SK-N-SH (cell line): ENCODE measurements around the gene PCDHGA11. TPM values are rescaled to one million over a fixed set of nuclear protein-coding genes. Genes with fewer than 3 reads are reported as not detected.

ENCODE experiments used
- CTCF ChIA-PET: fragments of 300-600, 350-600 bp; formaldehyde crosslinking; extraction: SDS; loops from one replicate; lab custom pipeline; 2021; lab: Yijun Ruan, JAX
- POLR2A ChIA-PET: fragments of 350-600 bp; sonication (Branson Sonifier 250); formaldehyde crosslinking; extraction: SDS; loops from one replicate; lab custom pipeline; 2020; ENCODE audit warnings: antibody characterized with exemption, inconsistent platforms; lab: Yijun Ruan, JAX
- DNase-seq: peaks from one replicate; pipeline ENCODE4 v3.0.0; 2012
- H2AFZ ChIP-seq: fragments of 200-600 bp; sonication (generic); 2 replicates; pipeline ENCODE4 v1.8.1; 2016; ENCODE audit warnings: antibody characterized with exemption, mild to moderate bottlenecking, low read depth
- H3F3A ChIP-seq: fragments of 200-600 bp; sonication (generic); replicated peaks from 2 replicates; pipeline ENCODE3; 2016; ENCODE audit warnings: antibody characterized with exemption, mild to moderate bottlenecking; ENCODE audit not compliant: insufficient read depth
- H3K27ac ChIP-seq, 2 experiments: fragments of 200-500 bp in 1 of 2; fragments of 200-600 bp in 1 of 2; sonication (Bioruptor generic) in 1 of 2; sonication (generic), shearing (Covaris generic) in 1 of 2; 2 replicates each; pipeline versions ENCODE4 v1.5.1 to v1.6.1; 2014 to 2016; ENCODE audit warnings: low read depth in 2 of 2, inconsistent platforms in 1 of 2, low read length in 1 of 2, mild to moderate bottlenecking in 1 of 2, mixed read lengths in 1 of 2
- H3K27me3 ChIP-seq: fragments of 200-600 bp; sonication (generic), shearing (Covaris generic); 2 replicates; pipeline ENCODE4 v1.6.1; 2016; ENCODE audit warnings: mixed run types; ENCODE audit not compliant: insufficient read depth
- H3K36me3 ChIP-seq, 2 experiments: fragments of 200-500 bp in 1 of 2; fragments of 200-600 bp in 1 of 2; sonication (Bioruptor generic) in 1 of 2; sonication (generic) in 1 of 2; replicated peaks in 1 of 2; 2 replicates each; pipeline versions ENCODE3 to v1.5.1; 2014 to 2016; ENCODE audit warnings: low read length in 1 of 2, mild to moderate bottlenecking in 1 of 2; ENCODE audit not compliant: insufficient read depth in 2 of 2, control insufficient read depth in 1 of 2
- H3K4me1 ChIP-seq, 2 experiments: fragments of 200-500 bp in 1 of 2; fragments of 200-600 bp in 1 of 2; sonication (Bioruptor generic) in 1 of 2; sonication (generic), shearing (Covaris generic) in 1 of 2; 2 replicates each; pipeline versions ENCODE4 v1.5.1 to v1.6.1; 2014 to 2016; ENCODE audit warnings: low read depth in 1 of 2, low read length in 1 of 2, mixed run types in 1 of 2; ENCODE audit not compliant: insufficient read depth in 2 of 2, control insufficient read depth in 1 of 2
- H3K4me2 ChIP-seq: fragments of 200-600 bp; sonication (generic), shearing (Covaris generic); 2 replicates; pipeline ENCODE4 v1.6.1; 2017; ENCODE audit warnings: mixed run types
- H3K4me3 ChIP-seq, 2 experiments: fragments of 200-500 bp in 1 of 2; fragments of 200-600 bp in 1 of 2; sonication (Bioruptor generic) in 1 of 2; sonication (generic), shearing (Covaris generic) in 1 of 2; 2 replicates each; pipeline versions ENCODE4 v1.5.1 to v1.8.1; 2014 to 2016; ENCODE audit warnings: low read depth in 2 of 2, inconsistent platforms in 1 of 2, low read length in 1 of 2, mild to moderate bottlenecking in 1 of 2, mixed read lengths in 1 of 2, moderate library complexity in 1 of 2
- H3K79me2 ChIP-seq: fragments of 200-600 bp; sonication (generic); 2 replicates; pipeline ENCODE4 v1.8.1; 2017; ENCODE audit warnings: mild to moderate bottlenecking; ENCODE audit not compliant: insufficient read depth
- H3K9ac ChIP-seq: fragments of 200-600 bp; sonication (generic); 2 replicates; pipeline ENCODE4 v1.6.1; 2017; ENCODE audit warnings: mixed run types
- H3K9me2 ChIP-seq: fragments of 200-600 bp; sonication (generic); 2 replicates; pipeline ENCODE4 v1.6.1; 2017; ENCODE audit warnings: mixed run types
- H3K9me3 ChIP-seq: fragments of 200-600 bp; sonication (generic); 2 replicates; pipeline ENCODE4 v1.6.1; 2017; ENCODE audit warnings: mixed run types, mild to moderate bottlenecking, moderate library complexity
- H4K20me1 ChIP-seq: fragments of 200-600 bp; sonication (generic); 2 replicates; pipeline ENCODE4 v1.6.1; 2017; ENCODE audit warnings: mild to moderate bottlenecking, mixed run types; ENCODE audit not compliant: insufficient read depth
- GABPA ChIP-seq: IDR thresholded peaks from 2 replicates; pipeline ENCODE4 v1.4.0; 2012; ENCODE audit warnings: low read depth, mild to moderate bottlenecking
- MEF2A ChIP-seq: IDR thresholded peaks from 2 replicates; pipeline ENCODE4 v1.4.0; 2012; ENCODE audit warnings: low read depth, borderline replicate concordance
- TAF1 ChIP-seq: IDR thresholded peaks from 2 replicates; pipeline ENCODE4 v1.6.1; 2012; ENCODE audit warnings: low read depth, mild to moderate bottlenecking, low read length, moderate library complexity, borderline replicate concordance
- TCF12 ChIP-seq: IDR thresholded peaks from 2 replicates; pipeline ENCODE4 v1.4.0; 2012
- WGBS: methylation state at CpG from one replicate; pipeline ENCODE4 v1.1.6; 2017; ENCODE audit warnings: low lambda C conversion rate; 5-methylcytosine and 5-hydroxymethylcytosine counted together
- polyA plus RNA-seq, 3 experiments: library from polyadenylated mRNA; depleted of rRNA; stranded (reverse); fragments of >200 nt; gene quantifications; 2 replicates each; pipeline ENCODE4 v1.2.3, GENCODE V29; 2012
- TF ChIP-seq, protein P1 (sequence below): fragments of 200-600 bp; sonication (generic); IDR thresholded peaks from 2 replicates; pipeline ENCODE4 v1.6.1; 2017; ENCODE audit warnings: antibody characterized with exemption, mild to moderate bottlenecking, moderate library complexity
- TF ChIP-seq, protein P2 (sequence below): IDR thresholded peaks from 2 replicates; pipeline ENCODE4 v1.4.0; 2012; ENCODE audit warnings: low read depth, borderline replicate concordance

The PCDHGA11 gene
- polyA plus RNA-seq, 1 of the 3 experiments (the other 2 are of a cell fraction), result 0.18 TPM

DNA sequence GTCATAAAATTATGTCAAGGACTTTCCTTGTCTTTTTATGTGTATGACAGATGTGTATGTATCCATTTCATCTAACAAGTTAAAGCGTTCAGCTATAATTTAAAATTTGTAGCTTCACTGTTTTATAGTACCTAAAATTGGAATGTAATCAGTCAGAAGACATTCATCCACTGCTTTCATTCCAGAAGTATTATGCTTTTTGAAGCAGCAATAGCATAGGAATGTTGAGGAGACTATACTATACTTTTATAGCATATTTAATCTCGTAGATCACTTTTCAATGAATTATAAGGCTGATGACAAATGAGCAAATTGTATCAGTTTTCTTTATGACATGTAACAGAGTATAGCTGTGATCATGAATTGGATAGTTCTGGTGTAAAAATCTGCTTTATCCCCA lies 16.4 kb downstream of the PCDHGA11 start:
- H3K9me3 ChIP-seq, result no peaks in the 10 kb centered on the region
- H3K4me2 ChIP-seq, result no peak overlapping the region
- no peak overlapping the region for H2AFZ ChIP-seq
- H3F3A ChIP-seq, result no peaks in the 10 kb centered on the region
- no peak overlapping the region for H3K9ac ChIP-seq
- H4K20me1 ChIP-seq, result no peaks in the 10 kb centered on the region
- no peaks in the 10 kb centered on the region for H3K4me1 ChIP-seq
- no peak overlapping the region for H3K27ac ChIP-seq
- H3K27me3 ChIP-seq, result no peaks in the 10 kb centered on the region
- DNase-seq, result no peak
- 0 out of 2 replicates have a peak, but pooled peaks cover 5% of the 10 kb centered on the region for H3K79me2 ChIP-seq
- TF ChIP-seq TCF12, result 0 out of 2 replicates have a peak, but pooled peaks have one; percentile 5
- no peak for TF ChIP-seq MEF2A
- H3K36me3 ChIP-seq, result no peaks in the 10 kb centered on the region
- no peak overlapping the region for H3K4me3 ChIP-seq
- ChIA-PET POLR2A (no interaction called here), CTCF (interaction anchor here (1.1 to 1.7 kb wide), 6 partner anchors 17 to 238 kb away, joined by 3 to 6 read pairs (median 4); partner anchors contain the start of genes PCDHB11, PCDHGA11 and PCDHGB7)
- WGBS, result 78% methylated on average over 2 of the region's 2 CpGs
- H3K9me2 ChIP-seq, result no peaks in the 10 kb centered on the region

DNA sequence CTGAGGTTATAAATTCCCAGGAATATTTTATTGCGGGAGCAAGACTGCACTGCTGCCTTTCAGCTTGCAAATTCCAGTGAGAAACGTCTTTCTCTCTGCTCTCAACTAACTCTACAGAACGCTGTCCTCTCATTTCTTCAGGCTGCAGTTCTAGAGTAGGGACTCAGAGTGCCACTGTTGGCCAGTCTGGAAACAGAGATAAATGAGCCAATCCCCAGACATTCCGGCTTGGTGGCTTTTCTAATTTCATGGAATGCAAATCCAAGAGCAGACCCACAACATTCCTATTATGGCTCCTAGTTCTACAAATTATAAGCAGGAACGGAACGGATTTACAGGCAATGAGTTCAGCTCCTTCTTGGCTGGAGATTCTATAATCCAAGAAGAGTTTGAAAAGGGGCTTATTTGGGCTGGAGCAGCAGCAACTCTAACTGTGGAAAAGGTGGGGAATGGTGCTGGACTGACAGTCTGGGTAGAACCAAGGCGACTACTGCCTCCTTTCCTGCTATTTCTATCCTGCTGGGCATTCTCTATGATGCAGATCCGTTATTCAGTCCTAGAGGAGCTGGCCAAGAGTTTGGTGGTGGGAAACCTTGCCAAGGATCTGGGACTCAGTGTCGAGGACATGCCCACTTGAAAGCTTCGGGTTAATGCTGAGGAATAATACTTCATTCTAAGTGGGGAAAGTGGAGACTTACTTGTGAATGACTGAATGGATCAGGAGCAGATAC lies 18.7 kb downstream of the PCDHGA11 start:
- Histone ChIP-seq H3K4me1 (no peaks in the 10 kb centered on the region), H4K20me1 (no peaks in the 10 kb centered on the region), H3K4me2 (no peak overlapping the region), H3K9me2 (no peaks in the 10 kb centered on the region), H3K36me3 (no peaks in the 10 kb centered on the region), H3K27ac (no peak overlapping the region), H2AFZ (no peak overlapping the region), H3K4me3 (no peak overlapping the region; a peak in 1 of 4 replicates), H3K27me3 (no peaks in the 10 kb centered on the region), H3F3A (no peaks in the 10 kb centered on the region), H3K9me3 (peaks cover 2% of the 10 kb centered on the region; the same call in 1 of the 2 replicates), H3K79me2 (0 out of 2 replicates have a peak, but pooled peaks cover 5% of the 10 kb centered on the region), H3K9ac (no peak overlapping the region)
- ChIA-PET CTCF (interaction anchor here (0.6 kb wide), 1 partner anchor 85 kb away, joined by 3 read pairs; no protein-coding TSS in a partner anchor), POLR2A (no interaction called here)
- 80% methylated on average over 10 of the region's 10 CpGs for WGBS
- DNase-seq, result no peak
- no peak for TF ChIP-seq TAF1
- TF ChIP-seq, protein P1, sequence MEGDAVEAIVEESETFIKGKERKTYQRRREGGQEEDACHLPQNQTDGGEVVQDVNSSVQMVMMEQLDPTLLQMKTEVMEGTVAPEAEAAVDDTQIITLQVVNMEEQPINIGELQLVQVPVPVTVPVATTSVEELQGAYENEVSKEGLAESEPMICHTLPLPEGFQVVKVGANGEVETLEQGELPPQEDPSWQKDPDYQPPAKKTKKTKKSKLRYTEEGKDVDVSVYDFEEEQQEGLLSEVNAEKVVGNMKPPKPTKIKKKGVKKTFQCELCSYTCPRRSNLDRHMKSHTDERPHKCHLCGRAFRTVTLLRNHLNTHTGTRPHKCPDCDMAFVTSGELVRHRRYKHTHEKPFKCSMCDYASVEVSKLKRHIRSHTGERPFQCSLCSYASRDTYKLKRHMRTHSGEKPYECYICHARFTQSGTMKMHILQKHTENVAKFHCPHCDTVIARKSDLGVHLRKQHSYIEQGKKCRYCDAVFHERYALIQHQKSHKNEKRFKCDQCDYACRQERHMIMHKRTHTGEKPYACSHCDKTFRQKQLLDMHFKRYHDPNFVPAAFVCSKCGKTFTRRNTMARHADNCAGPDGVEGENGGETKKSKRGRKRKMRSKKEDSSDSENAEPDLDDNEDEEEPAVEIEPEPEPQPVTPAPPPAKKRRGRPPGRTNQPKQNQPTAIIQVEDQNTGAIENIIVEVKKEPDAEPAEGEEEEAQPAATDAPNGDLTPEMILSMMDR, result 0 out of 2 replicates have a peak, but pooled peaks have one; percentile 7

DNA sequence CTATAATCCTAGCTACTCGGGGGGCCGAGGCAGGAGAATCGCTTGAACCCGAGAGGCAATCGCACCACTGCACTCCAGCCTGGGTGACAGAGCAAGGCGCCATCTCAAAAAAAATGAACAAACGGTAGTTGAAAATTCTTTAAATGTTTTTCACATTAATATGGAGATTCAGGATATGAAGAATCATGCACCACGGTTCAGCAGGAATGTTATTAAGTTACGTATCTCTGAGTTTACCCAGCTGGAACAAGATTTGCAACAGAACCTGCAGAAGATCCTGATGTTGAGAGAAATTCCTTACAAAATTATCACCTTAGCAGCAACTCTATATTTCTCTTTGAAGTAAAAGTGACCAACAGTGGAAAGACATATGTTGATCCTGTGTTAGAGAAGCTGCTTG lies 19.5 kb downstream of the PCDHGA11 start:
- peak overlapping the region in 1 of 2 experiments; percentile 12; a peak in 1 of 4 replicates for H3K4me3 ChIP-seq
- no peaks in the 10 kb centered on the region for H3K27me3 ChIP-seq
- no peaks in the 10 kb centered on the region for H3F3A ChIP-seq
- H3K27ac ChIP-seq, result no peak overlapping the region
- ChIA-PET POLR2A (no interaction called here), CTCF (no interaction called here)
- no peaks in the 10 kb centered on the region for H3K36me3 ChIP-seq
- H3K9me3 ChIP-seq, result peaks cover 4% of the 10 kb centered on the region; the same call in 1 of the 2 replicates
- 0 out of 2 replicates have a peak, but pooled peaks cover 3% of the 10 kb centered on the region for H3K79me2 ChIP-seq
- H4K20me1 ChIP-seq, result no peaks in the 10 kb centered on the region
- H3K9ac ChIP-seq, result no peak overlapping the region
- no peak for DNase-seq
- H3K4me1 ChIP-seq, result no peaks in the 10 kb centered on the region
- H3K9me2 ChIP-seq, result no peaks in the 10 kb centered on the region
- no peak overlapping the region for H2AFZ ChIP-seq
- no peak overlapping the region for H3K4me2 ChIP-seq
- WGBS, result 79% methylated on average over 9 of the region's 9 CpGs
- TF ChIP-seq GABPA, result no peak
- TF ChIP-seq, protein P2, sequence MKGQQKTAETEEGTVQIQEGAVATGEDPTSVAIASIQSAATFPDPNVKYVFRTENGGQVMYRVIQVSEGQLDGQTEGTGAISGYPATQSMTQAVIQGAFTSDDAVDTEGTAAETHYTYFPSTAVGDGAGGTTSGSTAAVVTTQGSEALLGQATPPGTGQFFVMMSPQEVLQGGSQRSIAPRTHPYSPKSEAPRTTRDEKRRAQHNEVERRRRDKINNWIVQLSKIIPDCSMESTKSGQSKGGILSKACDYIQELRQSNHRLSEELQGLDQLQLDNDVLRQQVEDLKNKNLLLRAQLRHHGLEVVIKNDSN, result no peak
